CD4-positive, alpha-beta T cell treated with Interferon alpha-2 for 1 hour (primary cell): Measurements from ENCODE around the gene FADS2.

Source experiments
- DNase-seq, 2 donors: peaks; one replicate each; pipeline ENCODE4 v3.0.0-alpha.2; 2020 to 2022

The FADS2 gene

DNA sequence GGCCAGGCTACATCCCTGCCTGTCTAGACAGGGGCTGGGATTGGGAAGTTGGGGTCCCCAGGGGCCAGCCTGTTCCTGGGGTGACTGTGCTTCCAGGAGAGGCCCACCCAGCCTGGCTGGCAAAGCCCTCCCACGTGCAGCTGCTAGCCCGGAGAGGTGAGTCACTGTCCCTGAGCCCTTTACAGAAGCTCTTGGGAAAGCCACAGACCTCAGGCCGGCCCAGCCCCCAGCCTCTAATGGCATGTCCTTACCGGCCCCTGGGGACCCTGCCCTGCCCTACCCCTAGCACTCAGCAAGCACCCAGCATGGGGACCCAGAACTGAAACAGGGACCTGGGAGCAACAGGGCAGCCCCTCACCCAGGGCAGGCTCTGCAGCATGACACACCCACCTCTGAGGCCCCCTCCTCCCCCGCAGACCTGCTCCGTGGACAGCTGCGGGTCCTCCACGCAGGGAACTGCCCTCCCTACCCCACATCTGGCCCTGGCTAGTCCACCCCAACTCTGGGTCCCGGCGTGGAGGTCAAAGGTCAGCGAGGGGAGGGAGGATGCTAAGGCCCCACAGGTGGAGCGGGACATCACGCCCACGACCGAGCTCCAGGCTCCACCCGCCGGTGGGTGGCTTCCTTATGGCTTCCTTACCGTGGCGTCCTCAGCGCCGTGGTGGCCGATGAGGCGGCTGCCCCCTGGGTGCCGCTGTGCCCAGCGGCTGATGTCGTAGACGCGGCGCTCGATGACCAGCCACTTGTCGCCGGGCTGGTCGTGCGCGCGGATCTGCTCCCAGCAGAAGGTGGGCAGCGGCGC, 62.6 kb downstream of the FADS2 start:
- DNase-seq = peak; percentile 24 to 43

DNA sequence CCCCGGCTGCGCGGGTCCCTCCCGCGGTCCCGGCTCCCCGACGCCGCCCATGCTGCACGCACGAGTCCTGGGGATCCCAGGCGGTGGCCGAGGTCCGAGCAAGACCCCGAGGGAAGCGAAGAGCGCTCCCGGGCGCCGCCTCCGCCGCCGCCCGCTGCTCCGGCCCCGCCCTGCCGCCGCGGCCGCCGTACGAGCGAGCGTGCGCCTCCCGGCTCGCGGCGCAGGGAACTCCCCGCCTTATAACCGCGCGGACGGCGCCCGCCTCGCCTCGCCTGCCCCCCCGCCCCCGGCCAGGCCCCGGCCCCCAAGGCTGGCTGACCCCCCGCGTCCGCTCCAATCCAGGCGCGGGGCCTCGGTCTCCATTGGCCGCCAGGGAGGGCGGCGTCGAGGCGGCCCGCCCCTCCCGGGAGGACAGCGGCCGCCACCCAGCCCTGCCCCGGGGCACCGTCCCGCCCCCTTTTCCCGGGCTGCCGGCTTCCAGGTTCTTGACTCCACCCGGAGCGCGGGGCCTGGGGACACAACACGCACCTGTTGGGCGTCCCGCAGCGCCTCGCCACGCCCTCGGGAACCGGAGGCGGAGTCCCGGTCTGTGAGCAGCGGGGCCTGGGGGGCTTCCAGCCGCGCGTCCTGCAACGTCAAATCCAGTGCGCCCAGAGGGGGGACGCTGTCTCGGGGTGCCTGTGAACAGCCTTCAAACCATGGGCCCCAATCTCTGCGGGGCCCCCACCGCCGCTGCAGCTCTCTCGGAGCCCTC, 63.4 kb downstream of the FADS2 start, which contains the start of gene FADS3:
TSS of gene FADS3 (minus strand) at position 215 of the 754 bp plus-strand sequence. CDS start at position 51, 164 bp downstream.
- peak; percentile 78 to 82 for DNase-seq

DNA sequence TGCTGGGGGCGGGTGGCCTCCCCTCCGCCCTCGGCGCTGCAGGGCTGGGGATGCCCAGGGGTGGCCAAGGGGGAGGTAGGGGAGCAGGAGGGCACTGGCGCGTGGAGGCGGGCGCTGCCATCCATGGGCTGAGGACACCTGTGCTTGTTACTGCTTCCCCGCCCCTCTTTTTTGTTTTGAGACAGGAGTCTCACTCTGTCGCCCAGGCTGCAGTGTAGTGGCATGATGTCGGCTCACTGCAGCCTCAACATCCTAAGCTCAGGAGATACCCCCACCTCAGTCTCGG, 63.9 kb downstream of the FADS2 start:
- DNase-seq = no peak

DNA sequence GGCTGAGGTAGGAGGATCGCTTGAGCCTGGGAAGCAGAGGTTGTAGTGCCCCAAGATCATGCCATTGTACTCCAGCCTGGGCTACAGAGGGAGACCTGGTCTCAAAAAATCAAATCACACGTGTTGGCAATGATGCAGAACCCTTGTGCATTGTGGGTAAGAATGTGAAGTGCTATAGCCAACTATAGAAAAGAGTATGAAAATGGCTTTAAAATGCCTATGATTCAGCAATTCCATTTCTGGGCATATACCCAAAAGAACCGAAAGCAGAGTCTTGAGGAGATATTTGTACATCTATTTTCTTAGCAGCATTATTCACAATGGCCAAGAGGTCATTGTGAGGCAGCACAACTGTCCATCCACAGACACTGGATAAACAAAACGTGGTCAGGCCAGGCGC, 65.9 kb downstream of the FADS2 start:
- DNase-seq = no peak

DNA sequence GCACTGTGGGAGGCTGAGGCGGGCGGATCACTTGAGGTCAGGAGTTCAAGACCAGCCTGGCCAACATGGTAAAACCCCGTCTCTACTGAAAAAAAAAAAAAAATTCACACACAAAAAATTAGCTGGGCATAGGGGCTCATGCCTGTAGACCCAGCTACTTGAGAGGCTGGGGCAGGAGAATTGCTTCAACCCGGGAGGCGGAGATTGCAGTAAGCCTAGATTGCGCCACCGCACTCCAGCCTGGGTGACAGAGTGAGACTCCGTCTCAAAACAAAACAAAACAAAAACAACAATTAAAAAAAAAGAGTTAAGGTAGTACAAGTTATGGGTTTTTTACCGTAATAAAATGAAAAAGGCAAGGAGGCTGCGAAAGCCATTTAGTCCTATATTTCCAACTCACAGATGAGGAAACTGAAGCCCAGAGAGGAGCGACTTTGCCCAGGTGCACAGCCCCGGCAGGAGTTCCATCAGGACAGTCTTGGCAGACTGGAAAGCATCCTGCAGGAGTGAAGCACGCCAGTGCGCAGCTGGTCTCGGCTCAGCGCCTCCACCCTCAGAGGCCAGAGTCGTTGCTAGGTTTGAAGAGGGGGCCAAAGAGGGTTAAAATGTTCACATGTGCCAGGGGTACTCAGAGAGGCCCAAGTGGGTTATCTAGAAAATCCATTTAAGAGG, 67.1 kb downstream of the FADS2 start:
- DNase-seq = no peak

DNA sequence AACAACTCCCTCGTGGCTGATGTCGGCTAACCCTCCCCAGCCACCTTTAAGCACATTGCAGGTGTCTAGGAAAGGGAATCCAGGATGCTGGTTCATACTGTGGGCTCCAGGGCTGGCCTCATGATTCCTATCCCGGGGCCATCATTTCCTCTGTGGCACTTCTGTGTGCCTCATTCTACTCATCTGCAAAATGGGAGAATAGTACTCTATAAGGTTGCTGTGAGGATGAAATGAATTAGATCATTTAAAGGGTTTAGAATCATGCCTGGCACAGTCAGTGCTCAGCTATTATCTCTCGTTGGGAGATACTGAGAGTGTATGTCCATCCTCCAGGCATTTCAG, 67.6 kb downstream of the FADS2 start:
- DNase-seq = no peak

DNA sequence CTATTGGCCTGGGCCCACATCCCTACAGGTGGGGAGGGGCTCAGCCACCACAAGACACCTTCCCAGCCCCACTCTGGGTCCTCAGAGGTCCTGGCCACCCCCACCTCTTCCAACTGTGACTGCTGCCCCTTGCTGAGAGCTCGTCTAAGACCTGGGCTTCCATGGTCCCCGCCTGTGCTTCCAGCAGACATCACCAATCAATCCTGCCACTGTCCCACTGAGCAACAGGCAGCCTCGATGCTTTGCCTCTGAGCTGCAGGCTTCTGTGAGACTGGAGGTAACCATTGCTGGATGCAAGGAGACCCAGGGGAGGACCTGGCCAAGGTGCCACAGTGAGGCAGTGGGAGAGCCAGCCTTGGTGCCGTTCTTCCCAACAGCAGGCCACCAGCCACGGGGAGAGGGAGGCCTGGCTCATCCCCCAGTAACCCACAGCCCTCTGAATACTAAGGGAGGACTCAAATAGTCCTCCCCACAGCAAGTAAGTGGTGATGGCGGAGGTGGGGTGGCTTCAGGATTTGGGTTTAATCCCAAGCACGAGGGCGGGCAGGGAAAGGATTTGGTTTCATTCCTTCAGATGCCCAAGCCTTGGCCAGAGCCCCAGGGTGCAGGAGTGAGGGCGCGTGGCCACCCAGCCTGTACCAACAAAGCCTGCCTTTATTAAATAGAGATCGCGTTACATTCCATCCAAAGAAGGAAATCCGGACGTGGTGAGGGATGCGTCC, 68.7 kb downstream of the FADS2 start:
- no peak for DNase-seq

DNA sequence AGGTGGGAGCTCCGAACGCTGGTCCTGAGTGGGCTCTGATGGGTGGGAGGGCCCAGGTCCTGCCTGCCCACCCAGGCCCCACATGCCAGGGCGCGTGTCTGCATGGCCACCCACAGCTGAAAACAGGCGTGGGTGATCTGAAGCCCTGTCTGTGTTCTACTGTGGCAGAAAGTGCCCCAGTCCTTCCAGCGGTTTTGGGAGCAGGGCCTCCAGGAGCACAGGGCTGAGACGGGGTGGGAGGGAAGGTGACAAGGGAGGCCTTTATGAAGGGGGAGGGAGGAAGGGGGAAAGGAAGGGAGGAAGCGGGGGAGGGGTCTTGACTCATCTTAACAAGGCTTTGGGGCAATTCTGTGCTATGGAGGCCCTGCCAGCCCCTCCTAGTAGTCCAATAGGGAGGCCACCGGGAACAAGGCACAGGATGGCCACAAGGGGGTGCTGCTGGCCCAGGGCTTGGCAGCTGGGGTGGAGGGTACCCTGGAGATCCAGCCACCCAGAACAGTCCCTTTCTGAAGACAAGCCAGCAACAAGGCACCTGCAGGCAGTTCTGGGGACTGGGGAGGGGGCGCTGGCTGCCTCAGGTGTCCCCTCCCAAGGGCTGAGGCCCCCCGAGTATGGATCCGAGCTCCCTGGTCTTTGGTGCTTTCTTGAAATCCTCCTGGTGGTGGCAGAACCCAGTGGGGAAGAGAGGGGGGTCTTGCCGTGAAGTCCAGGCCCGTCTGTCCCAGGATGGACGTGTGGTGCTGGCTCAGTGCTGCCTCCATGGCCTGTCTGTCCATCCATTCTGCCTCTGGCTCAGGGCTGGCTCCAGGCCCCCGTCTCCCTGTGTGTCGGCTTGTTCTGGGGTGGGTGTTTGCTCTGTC, 69.5 kb downstream of the FADS2 start:
- peak; percentile 75 to 77 for DNase-seq

DNA sequence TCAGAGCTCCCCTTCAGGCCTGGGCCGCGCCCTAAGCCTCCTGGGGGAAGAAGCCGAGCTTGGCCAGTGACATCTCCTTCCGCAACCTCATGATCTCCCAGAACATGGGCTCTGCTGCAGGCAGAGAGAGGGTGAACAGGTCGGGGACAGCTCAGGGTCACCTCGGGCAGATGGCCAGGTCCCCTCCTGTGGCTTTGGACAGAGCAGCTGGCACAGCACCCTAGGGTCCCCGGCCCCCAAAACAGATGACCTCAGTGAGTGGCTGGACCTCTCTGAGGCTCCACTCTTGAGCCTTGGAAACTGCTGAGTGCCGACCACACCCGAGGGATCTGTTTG, 70.1 kb downstream of the FADS2 start:
- DNase-seq = no peak

DNA sequence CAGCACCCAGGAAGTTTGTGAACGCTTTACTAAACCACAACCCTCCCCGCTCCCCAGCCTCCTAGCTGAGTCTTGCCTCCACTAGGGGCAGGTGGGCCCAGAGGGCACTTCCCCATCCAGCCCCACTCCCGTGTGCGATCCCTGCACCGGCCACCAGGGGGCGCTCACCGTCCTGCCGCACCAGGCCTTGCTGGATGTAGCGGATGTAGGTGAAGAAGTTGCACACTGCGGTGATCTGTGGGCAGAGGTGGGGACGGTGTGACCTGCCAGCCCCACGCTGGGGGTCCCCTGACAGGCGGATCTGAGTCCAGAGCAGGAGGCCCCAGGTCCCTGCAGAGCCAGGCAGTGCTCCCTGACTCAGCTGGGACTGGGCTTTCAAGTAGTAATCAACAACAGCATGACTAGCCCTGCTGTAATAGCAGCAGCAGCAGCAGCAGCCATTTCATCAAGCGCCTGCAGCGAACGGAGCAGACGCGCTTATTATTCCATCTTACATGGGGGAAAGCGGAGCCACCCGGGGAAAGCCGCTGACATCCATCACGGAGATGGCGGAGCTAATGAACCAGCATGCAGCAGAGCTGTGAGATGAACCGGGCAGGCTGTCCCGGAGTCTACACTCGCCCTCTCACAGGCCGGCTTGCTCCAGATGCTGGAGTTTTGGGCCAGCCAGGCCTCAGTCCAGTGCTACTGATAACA, 71.2 kb downstream of the FADS2 start:
- peak; percentile 92 to 93 for DNase-seq

DNA sequence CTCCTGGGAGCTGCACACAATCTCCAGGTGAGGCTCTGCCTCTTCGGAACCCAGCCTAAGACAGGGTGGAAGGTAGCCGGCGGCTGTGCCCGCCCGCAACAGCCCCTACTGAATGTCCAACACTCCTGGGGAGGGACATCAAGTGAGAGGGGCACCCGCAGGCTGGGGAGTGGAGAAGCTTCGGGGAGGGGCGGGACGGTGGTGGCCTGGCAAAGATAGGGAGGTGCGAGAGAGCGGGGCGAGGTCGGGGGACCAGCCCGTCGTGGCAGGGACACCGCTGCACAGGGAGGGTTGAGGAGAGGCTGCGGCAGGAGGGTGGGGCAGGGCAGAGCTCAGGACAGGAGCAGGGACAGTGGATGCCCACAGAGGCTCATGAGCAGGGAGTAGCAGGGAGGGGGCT, 72.2 kb downstream of the FADS2 start:
- DNase-seq = no peak

DNA sequence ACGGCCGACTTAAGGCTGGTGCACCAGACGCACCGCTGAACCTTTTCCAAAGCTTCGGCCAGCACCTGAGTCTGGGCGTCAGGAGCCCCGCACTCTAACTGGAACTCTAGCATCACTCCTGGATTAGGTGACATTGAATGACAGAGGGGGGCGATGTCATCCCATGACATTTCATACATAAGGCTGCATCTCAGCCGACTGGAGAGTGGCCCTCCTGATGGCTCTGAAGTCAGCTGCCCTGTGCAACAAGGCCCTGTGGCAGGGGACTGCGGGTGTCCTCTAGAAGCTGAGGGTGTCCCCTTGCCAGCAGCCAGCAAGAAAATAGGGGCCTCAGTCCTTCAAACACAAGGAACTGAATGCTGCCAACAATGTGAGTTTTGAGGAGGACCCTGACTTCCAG, 73.3 kb downstream of the FADS2 start:
- DNase-seq = no peak

DNA sequence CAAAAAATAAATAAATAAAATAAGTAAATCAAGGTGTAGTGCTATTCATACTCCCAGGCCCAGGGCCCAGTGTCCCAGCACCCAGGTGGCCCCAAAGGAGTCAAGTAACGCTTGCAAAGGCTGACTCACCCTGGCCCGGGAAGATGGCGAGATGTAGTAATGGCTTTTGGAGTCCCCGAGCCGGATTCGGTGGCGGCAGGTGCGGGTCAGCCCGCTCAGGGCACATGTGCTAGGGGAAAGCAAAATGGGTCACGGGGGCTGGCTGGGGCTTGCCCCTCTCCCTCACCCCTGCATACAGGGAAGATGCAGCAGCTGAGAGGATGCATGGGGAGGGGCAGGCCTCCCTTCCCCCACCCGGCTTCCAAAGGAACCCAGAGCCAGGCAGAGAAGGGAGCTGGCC, 74.2 kb downstream of the FADS2 start:
- DNase-seq = no peak

DNA sequence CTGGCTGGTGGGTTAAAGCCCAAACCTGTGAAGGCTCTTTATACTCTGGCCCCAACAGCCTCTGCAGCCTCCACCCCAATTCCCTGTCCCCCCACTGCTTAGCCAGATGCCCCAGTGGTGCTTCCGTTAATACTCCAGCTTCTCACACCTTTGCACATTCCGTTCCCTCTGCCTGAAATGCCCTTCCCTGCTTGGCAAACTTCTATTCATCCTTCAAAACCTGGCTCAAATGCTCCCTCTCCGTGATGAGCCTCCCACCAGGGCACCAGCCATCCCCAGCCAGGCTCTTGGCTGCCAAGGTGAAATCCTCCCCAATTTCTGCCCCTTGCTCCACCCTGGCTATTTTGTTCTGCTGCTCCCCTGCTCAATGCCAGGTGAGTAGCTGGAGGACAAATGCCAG, 75.7 kb downstream of the FADS2 start:
- DNase-seq = no peak

DNA sequence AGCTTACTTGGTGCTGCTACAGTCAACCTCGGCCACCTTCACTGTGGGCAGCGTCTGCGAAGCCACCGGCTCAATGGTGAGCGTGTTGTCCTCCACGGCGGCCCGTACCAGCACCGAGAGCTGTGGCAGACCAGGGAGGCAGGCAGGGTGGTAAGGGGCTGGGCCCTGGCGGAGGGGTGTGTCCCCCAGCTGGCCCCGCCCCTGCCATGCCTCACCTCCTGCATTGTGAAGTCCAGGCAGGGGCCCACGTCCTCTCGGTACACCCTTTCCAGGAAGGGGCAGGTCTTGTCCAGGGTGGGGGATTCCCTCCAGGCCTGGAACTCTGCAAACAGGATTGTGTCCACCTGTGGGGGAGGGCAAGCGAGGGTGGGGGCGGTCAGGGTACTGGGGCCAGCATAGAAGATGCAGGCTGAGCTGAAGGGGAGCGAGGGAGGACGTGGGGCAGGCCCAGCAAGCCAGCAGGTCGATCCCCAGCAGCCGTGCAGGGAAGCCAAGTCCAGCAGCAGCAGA, 76.5 kb downstream of the FADS2 start:
- no peak for DNase-seq

DNA sequence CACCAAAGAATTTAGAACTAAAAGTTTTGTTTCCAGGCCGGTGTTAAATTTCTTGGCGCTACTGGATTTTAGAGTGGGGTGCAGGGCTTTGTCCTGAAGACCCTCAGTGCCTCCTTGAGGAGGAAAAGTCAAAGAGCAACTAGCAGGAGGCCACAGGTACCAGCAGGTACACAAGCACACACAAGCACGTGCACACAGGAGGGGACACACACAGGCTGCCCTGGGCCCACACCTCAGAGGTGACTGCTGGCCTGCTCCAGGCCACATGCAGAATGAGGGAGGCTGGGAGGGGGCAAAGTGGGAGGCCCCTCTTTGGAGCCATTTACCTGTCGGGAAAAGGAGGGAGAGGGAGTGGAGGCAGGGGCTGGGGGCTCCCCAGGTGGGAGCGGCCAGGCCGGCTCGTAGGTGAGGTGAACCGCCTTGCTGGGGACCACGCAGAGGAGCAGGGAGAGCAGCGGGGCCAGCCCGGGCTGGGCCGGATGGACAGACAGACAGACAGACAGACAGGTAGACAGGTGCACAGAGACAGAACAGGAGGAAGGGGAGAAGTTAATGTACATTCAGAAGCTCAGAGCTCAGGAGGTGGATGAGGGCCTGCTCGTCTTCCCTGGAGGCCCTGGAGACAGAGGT, 77.1 kb downstream of the FADS2 start:
- DNase-seq = no peak

DNA sequence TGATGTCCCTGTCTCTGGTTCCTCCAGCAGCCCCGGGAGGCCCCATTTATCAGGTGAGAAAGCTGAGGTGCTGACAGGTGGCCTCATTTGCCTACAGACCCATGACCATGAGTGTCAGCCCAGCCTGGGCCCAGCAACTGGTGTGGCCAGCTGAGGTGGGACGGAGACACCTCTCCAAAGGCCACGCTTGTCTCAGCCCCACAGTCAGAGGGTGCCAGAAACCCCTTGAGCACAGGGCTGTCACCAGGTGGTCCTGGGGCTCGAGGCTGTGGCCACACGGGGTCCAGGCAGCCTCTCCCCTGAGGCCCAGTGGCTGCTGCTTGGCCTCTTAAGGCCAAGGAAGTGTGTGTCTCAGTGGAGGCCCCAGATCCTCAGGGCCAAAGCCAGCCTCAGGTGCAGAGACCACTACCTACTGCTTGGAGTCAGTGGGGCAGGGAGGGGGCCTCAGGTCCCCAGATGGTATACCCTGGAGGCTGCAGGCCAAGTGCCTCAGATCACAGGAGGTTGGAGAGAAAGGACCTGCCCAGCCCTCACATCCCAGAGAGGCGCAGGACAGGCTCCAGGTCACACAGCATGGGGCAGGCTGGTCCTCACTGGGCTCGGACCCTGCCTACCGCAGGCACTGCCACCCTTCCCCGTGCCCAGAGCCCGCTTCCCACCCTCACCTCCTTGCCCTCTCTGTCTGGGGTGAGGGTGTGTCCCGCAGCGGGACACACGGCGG, 77.9 kb downstream of the FADS2 start:
- no peak for DNase-seq

DNA sequence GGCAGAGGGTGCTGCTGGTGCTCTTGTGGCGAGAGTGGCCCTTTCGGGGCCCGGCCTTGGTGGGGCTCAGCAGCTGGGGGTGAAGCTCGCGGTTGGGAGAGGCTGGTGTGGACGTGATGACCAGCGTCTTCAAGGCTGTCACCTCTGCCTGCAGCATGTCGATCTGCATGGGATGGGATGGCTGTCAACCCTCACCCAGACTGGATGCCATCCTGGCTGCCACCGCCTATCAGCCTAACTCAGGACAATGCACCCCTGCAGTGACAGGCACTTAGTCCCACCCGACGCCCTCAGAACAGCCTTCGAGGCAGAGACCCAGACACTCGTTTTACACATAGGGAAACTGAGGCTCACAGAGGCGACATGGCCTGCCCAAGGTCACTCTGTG, 78.4 kb downstream of the FADS2 start:
- DNase-seq = no peak

DNA sequence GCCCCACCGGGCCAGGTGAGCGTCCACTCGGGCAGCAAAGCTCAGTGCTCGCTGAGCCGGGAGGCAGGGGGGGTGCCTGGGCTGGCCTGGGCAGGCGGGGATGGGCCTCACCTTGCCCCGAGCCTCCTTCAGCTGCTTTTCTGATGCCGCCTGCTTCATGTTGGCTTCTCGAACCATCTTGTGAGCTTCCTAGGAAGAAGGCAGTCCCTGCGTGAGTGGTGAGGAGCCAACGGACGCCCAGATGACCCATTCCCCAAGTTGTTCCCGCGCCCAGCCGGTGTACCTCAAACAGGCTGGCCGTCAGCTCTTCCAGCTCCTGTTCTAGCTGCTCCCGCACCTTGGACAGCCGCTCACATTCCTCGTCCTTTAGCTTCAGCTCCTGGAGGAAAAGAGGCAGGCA, 79.2 kb downstream of the FADS2 start:
- no peak for DNase-seq
